Measurements from ENCODE around the gene NKX1-1. TPM values are rescaled to one million over a fixed set of nuclear protein-coding genes. Genes with fewer than 3 reads are reported as not detected.
"Not testable (repeated sequence)": the region's sequence is repeated elsewhere in the genome, so short reads cannot be mapped to it uniquely, and the experiment has no call there.

NKX1-1 gene
- total RNA-seq, 1 donor from 2014 or later: not detected

DNA sequence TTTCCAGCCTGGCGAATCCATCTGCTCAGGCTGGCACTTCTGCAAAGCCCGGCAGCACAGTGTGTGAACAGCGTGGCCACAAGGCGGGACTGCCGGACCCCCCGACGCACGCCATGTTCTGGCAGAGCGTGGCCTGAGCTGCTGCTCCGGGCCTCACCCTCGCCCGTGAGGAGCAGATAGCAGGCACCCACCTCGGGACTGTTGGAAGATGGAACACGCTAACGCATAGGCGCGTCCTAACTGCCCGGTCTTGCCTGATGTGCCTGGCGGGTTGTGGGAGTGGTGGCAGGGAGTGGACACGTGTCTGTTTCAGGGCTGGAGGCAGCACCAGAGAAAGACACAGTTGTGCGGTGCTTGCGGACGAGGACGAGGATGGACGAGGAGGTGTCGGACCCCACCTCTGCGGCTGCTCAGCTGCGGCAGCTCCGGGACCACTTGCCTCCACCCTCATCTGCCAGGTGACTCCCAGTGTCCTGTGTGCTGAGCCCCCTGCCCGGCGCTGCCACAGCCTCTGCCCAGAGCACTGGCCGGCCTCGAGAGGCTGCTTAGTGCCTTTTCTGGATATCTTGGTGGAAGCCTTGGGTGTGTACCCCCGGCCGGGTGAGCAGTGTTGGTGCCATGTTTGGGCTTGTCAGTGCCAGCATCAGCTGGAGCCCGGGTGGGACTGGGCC is 31.1 kb downstream of the NKX1-1 start:
- intact Hi-C loops (cut with micrococcal nuclease): no loop called here

- intact Hi-C loops (cut with micrococcal nuclease): no loop called here
Observed at GRCh38 chr4:1374706-1375045, 31.6 kb downstream of the NKX1-1 start.

DNA sequence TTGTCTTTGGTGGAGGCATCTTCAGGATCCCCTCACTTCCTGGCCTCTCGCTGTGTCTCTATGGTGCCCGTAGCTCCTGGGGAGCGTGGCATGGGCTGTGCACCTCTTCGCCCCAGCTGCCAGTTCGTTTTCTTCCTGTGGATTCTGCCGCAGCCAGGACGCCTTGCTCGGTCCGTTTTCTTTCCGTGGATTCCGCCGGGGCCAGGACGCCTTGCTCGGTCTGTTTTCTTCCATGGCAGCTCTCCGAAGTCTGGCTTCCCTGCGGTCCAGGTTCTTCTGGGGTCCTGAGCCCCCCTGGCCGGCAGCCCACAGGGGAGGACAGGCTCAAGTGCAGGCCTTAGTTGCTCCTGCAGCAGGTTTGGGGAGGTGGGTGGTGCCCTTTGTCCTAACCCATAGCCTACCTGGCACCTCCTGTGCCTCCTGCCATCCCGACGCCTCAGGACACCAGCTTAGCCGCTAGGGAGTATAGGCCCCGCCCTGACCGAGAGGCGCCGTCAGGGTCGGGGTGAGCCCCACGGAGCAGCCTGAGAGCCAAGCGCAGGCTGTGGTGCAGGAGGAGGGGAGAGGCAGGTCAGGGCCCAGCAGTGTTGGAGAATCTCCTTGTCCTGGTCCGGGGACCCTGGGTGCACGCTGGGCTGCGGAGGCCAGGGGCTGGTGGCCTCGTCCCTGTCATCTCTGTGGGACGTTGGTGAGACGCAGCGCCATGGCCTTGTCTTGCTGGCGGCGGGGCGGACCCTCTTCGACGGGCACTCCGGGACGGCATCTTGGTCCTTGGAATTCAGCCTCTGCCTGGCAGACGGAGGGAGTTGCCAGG is 32.1 kb downstream of the NKX1-1 start:
- intact Hi-C loops (cut with micrococcal nuclease): no loop called here

DNA sequence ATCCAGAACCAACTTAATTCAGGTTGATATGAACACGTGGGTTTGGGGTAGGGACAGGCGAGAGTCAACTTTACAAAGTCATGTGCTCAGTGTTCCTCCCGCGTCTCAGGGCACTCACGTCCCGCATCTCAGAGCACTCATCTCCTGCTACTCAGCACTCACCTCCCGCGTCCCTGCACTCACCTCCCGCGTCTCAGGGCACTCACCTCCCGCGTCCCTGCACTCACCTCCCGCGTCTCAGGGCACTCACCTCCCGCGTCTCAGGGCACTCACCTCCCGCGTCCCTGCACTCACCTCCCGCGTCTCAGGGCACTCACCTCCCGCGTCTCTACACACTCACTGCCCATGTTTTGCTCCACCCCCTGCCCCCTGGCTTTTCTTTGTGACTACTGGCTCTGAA is 33.7 kb downstream of the NKX1-1 start:
- intact Hi-C loops (cut with micrococcal nuclease): not testable (repeated sequence)

DNA sequence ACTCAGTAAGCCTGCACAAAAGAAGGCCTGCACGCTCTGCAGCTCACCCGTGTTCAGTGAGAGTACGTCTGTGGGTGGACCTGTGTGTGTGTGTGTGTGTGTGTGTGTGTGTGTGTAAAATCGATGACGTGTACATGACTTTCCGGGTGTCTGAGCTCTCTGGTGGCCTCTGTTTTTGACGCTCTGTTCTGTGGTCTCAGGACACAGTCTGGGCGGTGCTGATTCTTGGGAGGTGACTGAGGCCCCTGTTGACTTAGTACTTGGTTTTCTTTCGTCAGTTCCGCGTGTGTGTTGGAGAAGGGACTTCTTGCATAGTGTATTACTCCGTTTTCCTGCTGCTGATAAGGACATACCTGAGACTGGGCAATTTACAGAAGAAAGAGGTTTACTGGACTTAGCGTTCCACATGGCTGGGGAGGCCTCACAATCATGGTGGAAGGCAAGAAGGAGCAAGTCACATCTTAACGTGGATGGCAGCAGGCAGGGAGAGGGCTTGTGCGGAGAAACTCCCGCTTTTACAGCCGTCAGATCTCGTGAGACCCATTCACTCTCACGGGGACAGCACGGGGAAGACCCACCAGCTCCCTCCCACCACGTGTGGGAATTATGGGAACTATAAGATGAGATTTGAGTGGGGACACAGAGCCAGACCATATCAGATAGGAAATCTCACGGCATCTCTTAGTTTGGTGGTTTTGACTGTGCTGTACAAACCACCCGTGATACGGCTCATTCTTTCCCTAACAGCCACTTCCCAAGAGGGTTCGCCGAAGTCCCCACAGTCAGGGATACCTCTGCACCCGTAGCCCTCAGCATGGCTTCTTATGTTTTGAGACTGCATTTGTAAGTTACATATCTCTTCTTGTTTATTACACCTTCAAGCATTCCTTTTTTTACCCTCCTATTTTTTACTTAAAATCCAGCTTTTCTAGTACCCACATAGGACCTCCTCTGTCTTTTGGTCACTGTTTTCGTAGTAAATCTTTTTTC is 34.8 kb downstream of the NKX1-1 start:
- intact Hi-C loops (cut with micrococcal nuclease): no loop called here

DNA sequence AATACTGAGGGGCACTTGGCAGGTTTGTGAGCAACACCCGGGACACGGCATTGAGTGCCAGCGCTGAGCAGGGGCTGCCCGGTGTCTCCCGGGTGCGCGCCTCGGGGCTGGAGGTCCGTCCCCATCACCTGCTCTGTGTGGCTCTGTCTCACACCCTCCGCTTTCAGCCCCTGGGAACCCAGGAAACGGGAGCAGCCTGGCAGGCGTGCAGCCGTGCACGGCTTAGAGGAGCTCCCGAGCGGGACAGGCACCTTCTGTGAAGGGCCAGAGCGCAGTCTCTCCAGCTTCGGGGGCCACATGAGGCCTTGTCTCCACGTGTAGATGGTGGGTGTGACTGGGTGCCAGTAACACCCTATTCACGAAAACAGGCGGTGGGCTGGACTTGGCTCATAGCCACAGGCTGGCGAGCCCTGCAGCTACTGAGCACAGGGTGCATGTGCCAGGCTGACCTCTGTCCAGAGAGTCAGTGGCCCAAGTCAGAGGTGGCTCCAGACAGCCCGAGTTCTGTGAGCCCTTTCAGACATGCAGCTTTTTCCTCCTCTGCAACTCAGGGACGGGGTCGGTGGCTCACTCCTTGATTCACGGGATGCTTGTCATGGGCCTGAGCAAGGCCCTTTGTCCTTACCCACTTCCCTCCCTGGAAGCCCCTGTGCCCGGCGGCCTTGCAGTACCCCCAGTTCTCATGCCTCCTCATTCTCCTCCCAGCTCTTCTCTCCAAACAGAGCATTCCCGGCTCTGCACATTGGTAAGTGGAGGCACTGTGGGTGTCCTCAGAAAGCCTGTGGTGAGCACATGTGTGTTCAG is 35.7 kb downstream of the NKX1-1 start:
- intact Hi-C loops (cut with micrococcal nuclease): no loop called here

DNA sequence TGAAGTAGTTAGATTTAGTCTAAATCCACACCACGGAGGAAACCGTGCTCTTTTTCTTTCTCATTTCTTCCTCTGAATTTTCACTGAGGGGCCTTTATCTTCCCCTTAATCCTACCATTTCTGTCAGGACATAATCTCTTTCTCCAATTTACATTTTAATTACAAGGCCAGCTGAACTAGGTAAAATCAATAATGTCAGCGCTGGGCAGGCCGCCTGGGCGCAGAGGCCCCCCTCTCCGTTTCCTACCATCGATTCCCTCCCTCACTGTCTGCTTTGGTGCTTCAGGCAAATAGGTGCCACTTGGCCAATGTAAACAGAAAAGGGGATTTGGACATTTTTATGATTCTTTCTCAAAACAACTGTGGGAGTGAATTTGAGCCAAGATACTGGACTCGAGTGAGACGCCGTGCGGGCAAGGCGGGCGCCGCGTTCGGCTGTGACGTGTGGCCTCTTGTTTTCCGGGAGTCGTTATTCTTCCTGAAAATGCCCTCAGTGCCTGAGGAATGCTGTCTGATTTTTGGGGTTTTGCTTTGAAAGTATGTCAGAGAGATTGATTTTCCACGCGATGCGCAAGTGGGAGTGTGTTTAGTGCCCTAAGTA is 36.7 kb downstream of the NKX1-1 start:
- intact Hi-C loops (cut with micrococcal nuclease): no loop called here

- intact Hi-C loops (cut with micrococcal nuclease): no loop called here
Observed at GRCh38 chr4:1369091-1369450, 37.2 kb downstream of the NKX1-1 start.

- intact Hi-C loops (cut with micrococcal nuclease): no loop called here
Observed at GRCh38 chr4:1368421-1369090, 37.7 kb downstream of the NKX1-1 start.

- intact Hi-C loops (cut with micrococcal nuclease): no loop called here
Observed at GRCh38 chr4:1367936-1368289, 38.3 kb downstream of the NKX1-1 start.

DNA sequence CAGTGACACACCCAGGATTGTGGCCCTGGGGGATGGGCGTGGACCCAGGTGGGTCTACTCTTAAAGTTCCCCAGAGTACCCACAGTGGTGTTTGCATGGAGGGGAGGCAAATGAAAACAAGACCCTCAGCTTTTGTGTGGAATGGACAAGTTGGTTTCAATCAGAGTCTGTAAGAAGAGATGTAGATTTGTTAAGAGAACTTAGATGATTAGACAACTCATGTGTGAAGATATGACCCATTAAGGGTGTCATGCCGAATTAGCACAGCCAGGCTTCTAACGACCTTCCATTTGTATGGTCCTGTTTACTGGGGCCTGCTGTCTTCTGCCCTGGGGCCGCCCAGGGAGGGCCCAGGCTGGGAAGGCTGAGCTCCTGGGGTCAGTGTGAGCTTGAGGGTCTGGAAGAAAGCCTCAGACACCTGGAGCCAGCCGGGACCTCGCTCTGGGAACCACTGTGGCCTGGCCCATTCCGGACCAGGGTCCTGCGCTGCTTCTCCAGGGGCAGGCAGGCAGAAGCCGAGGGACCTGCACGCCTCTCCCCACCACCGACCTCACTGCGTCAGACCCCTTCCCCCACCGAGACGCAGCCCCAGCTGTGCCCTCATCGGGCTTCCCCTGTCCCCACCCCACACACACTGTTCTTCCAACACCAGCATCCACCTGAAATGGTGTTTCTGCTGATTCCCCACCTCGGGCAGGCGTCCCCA is 38.9 kb downstream of the NKX1-1 start:
- intact Hi-C loops (cut with micrococcal nuclease): no loop called here

- intact Hi-C loops (cut with micrococcal nuclease): no loop called here
Observed at GRCh38 chr4:1366371-1367229, 39.6 kb downstream of the NKX1-1 start.

DNA sequence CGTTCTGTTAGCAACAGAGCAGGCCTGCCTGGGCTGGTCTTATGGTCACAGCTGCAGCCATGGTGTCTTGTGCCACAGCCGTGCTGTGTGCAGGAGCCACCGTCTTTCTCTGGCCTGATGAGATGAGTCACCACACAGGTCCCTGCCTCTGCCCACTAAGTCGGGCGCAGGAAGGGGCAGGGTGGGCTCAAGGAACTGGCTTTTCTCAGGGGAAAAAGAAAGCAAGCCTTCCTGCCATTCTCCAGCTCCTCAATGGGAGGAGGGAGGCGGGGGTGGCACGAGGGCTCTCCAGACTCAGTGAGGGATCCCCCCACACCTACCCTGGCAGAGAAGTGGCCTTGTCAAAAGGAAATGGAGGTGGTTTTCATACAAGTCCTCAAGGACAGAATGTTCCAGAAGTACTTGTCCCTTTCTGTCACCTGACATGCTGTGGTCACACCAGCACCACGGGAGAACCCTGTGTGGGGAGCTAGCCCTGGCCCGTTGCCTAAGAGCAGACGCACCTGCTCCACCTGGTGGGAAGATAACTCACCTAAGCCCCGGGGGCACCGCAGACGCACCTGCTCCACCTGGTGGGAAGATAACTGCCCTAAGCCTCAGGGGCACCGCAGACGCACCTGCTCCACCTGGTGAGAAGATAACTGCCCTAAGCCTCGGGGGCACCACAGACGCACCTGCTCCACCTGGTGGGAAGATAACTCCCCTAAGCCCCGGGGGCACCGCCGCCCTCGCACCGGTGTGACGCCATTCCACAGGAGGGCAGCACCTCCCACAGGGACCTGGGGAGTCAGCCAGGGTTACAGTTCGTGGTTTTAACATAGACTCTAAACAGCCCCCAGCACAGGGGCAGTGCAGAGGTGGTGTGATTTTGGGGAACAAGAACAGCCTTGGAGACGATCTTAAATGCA is 40.7 kb downstream of the NKX1-1 start:
- intact Hi-C loops (cut with micrococcal nuclease): no loop called here

- intact Hi-C loops (cut with micrococcal nuclease): no loop called here
Observed at GRCh38 chr4:1364748-1365147, 41.5 kb downstream of the NKX1-1 start.

DNA sequence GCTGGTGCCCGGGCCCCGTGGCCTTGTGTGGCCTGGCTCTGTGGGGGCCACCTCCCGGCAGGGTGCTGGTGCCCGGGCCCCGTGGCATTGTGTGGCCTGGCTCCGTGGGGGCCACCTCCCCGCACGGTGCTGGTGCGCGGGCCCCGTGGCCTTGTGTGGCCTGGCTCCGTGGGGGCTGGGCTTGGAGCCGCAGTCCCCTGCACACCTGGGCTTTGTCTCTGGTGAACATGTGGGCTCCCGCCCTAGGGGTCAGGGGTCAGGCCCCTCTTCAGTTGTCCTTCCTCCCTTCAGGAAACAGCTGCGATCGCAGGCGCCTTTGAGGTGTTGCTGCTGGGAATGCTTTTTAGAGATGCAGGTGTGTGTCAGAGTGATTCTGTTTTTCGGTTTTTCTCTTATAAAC is 42.0 kb downstream of the NKX1-1 start:
- intact Hi-C loops (cut with micrococcal nuclease): no loop called here

GRCh38 chr4:1363513-1363912 is 42.7 kb downstream of the NKX1-1 start:
- intact Hi-C loops (cut with micrococcal nuclease): no loop called here

- intact Hi-C loops (cut with micrococcal nuclease): no loop called here
Observed at GRCh38 chr4:1362521-1362920, 43.7 kb downstream of the NKX1-1 start.

- intact Hi-C loops (cut with micrococcal nuclease): no loop called here
Observed at GRCh38 chr4:1362046-1362445, 44.2 kb downstream of the NKX1-1 start.
